GM19468 (cell line): ENCODE data around the gene DNAJC18.
"Not testable (repeated sequence)": the region's sequence is repeated elsewhere in the genome, so short reads cannot be mapped to it uniquely, and the experiment has no call there.

ENCODE experiments used
- ATAC-seq: cut with Tn5 transposase; IDR thresholded peaks from one replicate; pipeline ENCODE4 v1.9.1; 2021; ENCODE audit warnings: mild to moderate bottlenecking, moderate library complexity, moderate number of reproducible peaks; ENCODE audit not compliant: unreplicated experiment; ENCODE audit errors: extremely low read depth

DNAJC18 gene

DNA sequence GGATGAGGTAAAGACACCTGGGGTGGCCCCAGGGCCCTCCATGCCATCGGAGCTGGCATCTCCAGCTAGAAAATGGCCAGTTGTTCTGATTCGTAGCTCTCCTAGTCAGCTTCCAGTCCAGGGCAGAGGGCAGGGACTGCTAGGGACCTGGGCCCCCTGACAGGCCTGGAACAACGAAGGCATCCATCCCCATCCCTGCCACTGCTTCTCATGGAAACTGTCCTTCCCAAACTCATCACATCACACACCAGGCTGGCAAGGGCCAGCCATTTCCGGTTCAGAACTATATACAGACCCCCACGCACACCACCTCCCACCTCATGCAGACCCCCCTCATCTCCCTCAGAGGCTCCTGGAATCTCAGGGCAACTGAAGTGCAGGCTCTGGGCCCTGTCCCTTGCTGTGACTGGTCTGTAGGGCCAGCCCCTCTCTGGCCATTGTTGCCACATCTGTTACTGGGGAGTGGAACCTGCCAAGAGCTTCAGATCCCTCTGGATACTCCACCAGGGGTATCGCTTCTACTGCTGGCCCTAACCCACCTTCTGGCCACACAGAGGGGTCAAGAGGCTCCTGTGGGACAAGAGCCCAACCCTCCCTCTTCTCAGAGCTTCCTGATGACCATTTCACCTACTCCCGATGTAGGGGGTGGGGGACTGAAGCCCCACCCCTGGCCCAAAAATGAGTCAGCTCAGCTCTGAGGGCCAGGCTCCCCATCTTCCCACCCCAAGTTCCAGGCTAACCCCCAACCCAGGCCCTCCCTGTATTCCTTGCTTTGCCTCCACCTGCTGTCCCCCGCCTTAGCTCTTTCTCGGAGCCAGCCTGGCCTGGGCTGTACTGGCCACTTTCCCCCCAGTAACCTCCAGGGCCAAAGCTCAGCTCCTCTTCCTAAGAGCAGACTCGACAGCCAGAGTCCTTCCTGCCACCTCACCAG lies 48.4 kb downstream of the DNAJC18 start:
- no peak for ATAC-seq

DNA sequence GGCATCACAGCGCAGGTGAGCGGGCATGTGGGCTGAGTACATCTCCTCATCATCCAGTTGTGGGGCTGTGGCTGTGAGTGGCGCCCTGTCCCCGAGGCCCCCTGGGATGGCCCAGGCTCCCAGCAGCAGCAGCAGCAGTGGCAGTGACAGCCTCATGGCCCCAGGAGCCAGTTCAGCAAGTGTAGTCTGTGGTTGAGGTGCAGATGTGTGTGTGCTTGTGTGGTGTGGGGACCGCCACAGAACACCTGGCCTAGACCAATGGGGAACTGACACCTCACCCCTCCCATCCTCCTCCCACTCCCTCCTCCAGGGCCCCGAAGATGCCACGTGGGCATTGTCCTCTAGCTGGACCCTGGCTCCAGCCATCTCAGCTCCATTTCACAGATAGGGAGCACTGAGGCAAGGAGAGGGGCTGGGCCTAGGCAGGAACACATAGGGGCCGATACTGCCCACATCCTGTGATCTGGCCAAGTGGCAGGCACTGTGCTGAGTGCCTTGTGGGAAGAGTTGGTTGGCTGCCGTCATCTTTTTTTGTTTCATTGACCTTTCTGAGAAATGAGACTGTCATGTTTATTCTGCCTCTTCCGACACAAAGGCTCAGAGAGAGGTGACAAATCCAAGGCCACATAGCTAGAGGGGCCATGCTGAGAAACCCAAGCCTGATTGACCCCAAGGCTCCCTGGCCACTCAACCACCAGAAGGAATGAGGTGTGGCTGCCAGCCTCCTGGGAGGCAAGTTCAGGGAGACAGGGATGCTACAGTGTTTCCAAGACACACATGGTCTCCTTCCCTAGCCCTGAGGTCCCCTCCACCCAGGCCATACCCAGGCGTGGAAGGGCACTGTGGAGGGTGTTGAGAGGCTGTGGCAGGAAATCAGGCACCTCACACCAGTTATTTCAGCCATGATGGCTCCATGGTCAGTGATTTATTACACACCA lies 49.4 kb downstream of the DNAJC18 start, which contains the start of gene MZB1:
Gene MZB1, minus strand, starts transcription at position 213 of the 938 bp plus-strand sequence. Its CDS starts 57 bp downstream, at position 156.
- ATAC-seq: no peak

DNA sequence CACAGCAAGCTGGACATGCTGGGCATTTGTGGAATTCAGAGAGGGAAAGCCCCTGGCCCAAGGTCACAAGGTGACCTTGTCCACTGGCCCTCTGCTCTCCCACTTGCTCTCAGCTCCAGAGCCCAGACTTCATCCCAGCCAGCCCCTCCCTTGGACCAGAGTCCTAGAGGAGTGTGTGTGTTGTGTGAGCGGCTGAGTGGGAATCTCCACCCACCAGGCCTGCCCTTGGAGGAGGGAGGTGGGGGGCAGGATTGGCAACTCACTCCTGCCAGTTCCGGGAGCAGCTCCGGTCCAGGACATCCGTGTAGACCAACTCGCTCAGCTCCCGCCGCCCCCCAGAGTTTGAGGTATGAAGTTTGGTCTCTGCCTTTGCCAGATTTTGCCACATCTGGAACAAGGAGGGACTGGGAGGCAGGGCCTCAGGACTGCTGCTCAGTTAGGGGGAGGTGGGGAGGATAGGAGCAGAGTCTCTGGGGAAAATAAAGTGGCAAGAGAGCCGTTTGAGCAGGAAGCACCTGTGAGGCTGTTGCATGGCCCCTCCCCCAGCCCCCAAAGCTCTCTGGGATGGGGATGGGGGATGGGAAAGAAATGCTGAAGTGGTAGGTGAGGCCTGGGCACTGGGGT lies 51.0 kb downstream of the DNAJC18 start:
- no peak for ATAC-seq

DNA sequence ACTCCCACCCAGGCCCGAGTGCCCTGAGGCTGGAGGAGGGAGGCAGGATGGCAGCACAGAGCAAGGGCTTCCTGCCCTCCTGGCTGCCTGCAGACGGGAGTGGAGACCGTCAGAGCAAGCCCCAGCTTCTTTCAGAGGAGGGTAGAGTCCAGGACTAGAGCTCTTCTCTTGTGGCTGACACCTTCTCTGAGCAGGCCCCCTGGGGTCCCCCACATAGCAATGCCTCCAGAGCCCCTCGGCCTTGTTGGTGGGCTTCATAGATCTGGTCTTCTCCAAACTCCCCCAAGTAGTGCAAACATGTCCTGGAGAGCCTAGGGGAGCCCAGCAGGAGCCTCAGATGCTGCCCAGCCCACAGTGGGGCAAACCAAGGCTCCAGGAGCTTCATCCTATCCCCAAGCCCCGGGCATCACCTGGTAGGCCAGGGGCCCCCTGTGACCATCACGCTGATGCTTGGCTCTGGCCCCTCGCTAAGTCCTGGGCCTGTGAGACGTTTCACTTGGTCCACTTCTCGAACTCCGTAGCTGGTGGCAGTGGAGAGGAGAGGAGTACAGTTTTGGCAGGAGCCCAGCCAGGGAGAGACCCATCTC lies 51.6 kb downstream of the DNAJC18 start:
- no peak for ATAC-seq

DNA sequence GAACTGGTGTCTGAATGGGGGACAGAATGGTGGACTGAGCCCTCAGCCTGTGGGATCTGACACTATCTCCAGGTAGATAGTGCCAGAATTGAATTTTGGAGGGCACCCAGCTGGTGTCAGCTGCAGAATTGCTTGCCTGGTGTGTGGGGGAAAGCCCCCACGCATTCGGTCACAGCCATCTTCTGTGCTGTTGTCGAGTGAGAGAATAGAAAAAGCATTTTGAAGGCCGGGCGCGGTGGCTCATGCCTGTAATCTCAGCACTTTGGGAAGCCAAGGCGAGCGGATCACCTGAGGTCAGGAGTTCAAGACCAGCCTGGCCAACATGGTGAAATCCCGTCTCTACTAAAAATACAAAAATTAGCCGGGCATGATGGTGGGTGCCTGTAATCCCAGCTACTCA lies 52.4 kb downstream of the DNAJC18 start:
- ATAC-seq: not testable (repeated sequence)

DNA sequence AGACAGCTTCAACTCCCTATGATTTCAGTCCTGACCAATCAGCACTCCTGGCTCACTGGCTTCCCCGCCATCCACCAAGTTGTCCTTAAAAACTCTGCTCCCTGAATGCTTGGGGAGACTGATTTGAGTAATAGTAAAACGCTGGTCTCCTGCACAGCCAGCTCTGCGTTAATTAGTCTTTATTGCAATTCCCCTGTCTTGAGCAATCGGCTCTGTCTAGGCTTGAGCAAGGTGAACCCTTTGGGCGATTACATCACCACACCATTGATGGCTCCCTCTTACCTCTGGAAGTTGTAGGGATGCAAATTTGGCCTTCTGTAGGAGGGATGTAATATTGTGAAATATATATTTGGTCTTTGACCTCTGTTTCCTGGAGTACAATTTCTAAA lies 53.3 kb downstream of the DNAJC18 start:
- ATAC-seq: no peak

DNA sequence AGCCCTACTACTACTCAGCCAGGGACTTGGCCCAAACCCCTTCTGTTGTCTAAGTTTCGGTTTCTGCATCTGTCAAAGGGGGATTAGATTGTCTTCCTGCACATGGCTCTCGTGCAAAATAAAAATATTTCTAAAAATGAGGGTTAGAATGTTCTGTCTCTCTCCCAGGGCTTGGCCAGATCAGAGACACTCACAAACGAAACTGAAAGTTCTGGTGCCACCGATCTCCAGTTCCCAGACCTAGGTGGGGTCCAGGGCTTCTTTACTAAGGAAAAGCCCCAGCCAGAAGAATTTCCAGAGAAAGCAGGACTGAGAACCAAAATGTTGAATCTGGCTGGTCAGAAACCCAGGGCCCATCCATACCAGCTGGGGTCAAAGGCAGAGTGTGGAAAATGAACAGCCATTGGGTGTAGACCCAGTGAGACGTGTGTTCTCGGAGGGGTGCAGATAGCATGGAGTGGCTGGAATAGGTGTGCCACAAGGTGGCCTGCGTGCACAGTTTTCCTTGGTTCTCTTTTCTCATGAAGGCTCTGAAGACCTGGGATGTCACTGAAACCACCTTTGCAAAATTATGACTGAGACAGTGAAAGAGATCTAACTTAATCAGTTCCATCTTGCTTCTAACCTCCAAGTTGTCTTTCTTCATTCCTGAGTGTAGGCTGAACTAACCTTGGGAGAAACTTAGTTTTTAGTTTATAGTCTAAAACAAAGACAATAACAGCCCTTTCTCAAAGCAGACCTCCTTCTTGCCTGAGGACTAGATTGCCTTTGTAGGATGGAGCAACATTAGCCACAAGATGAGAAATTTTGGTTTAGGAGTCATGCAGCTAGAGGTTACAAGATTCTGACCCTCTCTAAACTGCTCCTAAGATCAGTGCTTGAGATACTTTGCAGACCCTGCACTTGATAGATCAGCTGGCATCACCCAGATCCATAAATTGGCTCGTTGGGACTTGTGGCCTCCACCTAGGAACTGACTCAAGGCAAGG lies 54.0 kb downstream of the DNAJC18 start:
- no peak for ATAC-seq

DNA sequence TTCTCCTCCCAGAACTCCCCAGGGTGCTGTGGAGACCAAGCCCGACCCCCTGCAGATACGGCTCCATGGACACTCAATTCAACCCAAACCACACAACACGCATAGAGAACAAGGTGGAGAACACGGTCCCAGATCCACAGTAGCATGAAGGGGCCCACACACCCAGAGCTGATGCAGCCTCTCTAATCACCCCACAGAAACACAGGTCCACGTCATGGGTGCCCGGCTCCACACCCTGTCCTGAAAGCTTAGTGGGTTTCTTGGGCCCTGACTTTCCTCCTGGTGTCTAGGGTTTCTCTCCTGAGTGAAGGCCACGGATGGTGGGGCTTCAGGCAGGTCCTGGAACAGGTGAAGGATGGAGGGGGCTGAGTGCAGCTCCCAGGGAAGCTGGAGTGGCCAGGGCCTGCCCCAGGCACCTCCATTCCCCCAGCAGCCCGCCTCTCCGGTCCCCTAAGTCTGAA lies 54.7 kb downstream of the DNAJC18 start:
- no peak for ATAC-seq

DNA sequence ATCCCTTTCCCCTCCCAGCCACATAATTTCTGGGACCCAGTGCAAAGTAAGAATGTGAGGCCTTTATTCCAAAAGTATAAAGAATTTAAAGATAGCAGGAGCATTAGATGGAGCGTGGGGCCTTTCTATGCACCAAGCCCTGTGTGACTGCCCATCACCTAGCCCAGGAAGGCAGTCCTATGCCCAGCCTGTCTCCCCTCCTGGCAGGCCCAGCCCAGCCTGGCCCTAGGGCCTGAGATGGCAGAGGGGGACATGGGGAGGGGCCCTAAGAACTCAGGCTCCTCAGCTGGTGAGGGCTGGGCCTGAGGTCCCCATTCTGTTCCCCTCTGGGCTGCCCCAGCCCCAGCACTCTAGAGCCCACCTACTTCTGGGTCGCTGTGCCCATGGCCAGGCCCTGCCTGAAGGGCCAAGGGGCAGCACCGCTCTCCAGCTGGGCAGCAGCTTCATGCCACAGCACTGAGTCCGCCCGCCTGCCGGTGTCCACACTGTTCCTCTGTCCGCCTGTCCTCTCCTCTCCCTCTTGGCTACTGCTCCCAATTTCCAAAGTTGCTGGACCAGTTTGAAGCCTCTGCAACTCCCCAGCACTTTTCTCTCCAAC lies 55.2 kb downstream of the DNAJC18 start:
- no peak for ATAC-seq

DNA sequence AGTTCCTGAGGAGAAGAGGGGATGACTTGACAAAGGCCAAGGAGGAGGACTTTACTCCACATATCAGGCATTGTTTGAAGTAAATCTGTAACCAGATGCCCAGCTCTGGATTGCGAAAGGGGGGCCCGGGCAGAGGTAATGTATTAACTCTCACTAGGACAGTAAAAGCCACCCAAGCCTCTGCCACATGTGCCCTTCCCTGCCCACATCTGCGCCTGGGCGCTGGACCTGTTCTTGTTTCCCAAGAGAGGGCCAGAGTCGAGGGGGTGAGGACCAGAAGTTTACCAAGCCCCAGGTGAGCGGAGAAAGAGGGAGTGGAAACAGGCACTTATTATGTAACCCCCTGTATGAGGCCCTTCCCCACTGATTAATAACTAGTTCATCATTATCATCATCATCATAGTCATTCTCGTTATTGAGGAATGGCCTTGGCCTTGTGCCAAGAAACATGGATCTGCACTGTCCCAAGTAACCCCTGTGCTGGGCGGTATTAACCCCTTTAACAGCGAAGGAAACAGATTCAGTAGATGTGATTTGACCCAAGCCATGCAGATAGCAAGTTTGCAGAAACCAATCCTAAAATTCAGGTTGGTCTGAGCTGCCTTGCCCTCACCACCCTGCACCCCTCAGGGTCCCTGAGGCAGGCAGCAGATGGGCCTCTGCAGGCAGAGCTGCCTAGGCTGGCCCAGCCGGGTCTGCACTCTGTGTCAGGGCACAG lies 55.9 kb downstream of the DNAJC18 start, which contains the start of gene SLC23A1:
Gene SLC23A1, minus strand, starts transcription at position 23 of the 718 bp plus-strand sequence. CDS start 44 bp downstream, outside the sequence.
- no peak for ATAC-seq

DNA sequence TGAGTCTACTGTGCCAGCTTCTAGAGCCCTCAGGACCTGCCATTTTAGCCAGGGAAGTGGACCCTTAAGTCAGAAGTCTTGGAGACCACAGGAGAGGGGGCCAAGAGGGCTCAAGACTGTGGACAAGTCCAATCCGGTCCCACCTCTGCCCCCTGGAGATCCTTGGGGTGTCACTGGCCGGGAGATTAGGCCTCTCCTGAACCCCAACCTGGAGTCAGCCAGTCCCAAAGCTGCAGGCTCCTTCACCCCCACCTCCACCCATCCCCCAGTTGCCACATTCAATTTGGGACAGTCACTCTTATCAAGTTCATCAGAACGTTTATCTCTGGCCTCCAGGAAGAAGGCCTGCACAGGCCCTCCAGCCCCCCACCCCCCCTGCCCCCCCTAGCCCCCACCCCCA lies 56.5 kb downstream of the DNAJC18 start:
- ATAC-seq: no peak

DNA sequence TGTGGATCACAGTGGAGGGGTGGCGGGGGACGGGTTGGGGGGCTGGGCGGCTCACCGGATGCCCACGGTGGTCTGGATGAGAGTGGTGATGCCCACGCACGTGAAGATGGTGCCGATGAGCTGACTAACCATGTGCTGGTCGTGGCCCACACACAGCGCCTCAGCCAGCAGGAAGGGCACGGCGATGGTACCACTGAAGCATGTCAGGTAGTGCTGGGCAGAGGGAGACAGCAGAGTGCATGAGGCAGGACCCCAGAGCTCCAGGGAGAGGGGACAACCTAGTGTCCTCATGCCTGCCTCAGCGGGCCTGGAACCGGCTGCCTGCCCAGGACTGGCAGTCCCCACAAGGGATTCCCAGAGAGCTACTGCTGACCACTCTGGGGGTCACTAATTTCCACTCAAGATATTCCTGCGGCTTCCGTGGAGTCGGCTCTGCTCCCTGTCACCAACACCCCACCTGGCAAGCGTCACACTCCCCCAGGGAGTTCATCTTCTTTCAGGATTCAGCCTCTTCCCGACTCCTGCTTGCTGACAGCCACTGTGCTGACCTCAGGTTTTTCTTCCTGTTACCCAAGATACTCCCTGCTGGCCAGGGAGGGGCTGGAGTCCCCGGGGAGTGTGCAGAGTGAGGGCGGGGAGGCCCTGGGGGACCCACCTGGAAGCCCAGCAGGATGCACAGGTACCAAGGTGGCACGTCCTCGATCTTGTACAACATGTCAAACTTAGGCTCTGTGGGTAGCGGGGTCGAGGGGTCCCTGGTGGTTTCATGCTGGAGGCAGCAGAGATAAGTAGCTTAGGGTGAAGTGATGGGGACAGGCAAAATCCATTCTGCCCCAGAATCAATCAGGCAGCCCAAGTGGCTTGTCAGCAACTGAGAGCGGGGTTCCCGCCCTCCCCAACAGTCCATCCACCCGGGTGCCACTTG lies 57.2 kb downstream of the DNAJC18 start:
- ATAC-seq: no peak

DNA sequence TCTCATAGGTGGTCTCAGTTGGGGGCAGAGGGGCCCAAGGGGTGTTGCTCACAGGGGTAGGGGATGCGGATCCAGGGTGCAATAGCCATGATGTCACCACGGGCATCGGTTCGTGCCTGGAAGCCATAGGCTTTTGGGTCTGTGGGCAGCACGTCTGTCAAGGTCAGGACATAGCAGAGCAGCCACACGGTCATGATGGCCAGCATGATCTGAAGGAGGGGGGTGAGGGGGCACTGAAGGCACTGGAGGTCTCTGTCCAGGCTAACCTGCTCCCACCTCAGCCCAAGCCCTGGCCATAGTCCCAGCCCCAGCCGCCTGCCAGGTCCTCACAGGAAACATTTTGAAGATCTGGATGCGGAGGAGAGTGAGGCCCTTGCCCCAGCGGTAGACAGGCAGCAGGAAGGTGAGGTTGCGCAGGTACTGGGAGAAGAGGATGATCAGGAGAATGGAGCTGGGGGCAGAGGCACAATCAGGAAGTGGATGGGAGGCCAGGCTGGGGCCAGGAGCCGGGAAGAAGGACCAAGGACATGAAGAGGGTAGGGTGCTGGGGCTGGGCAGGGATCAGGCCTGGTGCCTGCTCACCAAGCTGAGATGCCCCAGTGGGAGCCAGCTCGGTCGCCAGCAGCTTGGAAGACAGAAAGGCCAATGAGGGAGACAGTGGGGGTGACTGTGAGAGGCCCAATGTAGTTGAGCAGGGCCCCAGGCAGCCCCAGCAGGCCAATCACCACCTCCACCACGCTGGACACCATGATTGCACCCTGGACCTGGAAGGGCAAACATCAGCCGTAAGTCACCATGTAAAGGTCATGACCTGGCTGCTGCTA lies 59.5 kb downstream of the DNAJC18 start:
- ATAC-seq: no peak

DNA sequence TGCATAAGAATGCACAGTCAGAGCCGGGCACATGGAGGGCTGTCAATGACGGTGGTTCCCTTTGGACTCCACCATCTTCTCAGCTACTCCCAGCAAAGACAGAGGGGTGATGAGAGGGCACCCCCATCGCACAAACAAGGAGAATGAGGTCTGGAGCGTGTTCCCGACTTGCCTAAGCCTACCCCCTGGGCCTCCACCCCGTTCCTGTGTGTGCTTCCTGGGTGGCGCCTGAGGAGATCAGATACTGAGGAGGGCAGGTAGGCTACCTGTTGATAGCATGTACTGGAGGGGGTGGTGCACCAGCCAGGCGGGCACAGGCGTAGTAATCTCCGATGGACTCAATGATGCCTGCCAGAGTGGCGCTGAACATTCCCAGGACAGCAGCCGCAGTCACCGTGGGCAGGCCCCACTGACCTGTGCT lies 60.4 kb downstream of the DNAJC18 start:
- ATAC-seq: no peak

DNA sequence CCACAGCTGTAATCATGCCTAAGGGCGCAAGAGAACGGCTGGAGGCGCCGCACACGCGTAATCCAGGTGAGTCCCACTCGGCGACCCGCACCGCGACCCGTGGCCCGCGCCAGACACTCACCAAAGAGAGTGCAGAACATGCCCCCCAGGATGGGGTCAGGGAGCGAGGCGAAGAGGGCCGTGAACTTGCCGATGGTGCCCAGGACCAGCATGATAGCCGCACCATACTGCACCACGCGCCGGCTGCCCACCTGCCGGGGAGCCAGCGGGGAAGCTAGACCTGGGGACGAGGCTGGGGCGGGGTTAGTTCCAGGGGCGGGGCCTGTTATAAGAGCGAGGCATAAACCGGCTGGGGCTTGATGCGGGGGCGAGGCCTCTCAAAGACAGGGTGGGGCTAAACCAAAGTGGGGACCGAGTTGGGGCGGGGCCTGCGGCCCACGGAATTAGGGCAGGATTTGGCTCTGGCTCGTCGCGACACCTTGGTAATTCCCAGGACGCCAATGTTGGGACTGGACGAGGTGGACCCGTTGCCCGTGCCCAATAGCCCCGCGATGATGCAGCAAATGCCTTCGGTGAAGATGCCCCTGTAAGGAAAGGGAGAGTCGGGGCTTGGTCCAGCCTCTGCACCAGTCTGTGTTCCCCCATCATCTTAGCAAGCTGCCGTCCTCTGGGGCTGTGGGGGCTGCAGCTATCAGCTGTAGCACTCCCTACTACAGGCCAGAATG lies 61.1 kb downstream of the DNAJC18 start:
- ATAC-seq: no peak
